ENCODE measurements around the gene SEPTIN10. TPM values are rescaled to one million over a fixed set of nuclear protein-coding genes. Genes with fewer than 3 reads are reported as not detected.

Gene SEPTIN10
- total RNA-seq, 4 donors from 2014 or later = 39.6 to 151 (median 106) TPM

DNA sequence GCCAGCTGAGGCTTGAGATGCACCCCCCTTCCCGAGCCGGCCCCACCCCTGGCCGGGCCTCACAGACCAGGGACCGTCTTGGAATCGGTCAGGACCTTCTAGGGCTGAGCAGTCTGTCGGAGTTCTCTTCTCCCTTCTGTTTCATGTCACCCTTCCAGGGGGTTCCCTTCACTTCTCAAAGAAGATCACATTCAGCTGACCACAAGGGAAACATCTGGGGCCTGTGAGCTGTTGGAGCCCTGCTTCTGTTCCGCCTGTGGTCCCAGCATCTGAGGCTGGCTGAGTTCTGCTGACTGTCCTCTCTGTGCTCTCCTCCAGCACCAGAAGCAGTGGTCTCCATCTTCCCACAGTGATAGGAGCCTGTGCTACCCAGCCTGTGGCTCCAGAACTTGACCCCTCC lies 106.5 kb downstream of the SEPTIN10 start:
- Histone ChIP-seq H3K4me3 (no peak overlapping the region), H3K4me1 (no peaks in the 10 kb centered on the region), H3K9me3 (no peaks in the 10 kb centered on the region), H3K27me3 (no peaks in the 10 kb centered on the region), H3K27ac (no peak overlapping the region), H3K36me3 (no peaks in the 10 kb centered on the region)
- no peak for DNase-seq
- WGBS, 2 donors (ENCODE audit: low coverage in 1 of 2) = 65% methylated on average over 4 of the region's 7 CpGs; no CpG with 5 or more reads in 1 of the 2 donors
- intact Hi-C loops (cut with DNase I; ENCODE audit: low total_unique reads) (no loop called here), in situ Hi-C loops (cut with MboI; ENCODE audit: low pct_ligation_motif_present in 1 of 4, low pct_unique_long_range_greater_than_20kb in 1 of 4, low sequenced_read_pairs in 3 of 4) (loop anchor here in 3 of 4 donors (10.0 kb wide), 1 partner anchor 382 kb away; the partner anchor contains the start of gene SH3RF3 (in 3 of the 3))
- TF ChIP-seq POLR2A (IDR thresholded peaks at IDR 0.05) = no peak
- TF ChIP-seq, protein P1, sequence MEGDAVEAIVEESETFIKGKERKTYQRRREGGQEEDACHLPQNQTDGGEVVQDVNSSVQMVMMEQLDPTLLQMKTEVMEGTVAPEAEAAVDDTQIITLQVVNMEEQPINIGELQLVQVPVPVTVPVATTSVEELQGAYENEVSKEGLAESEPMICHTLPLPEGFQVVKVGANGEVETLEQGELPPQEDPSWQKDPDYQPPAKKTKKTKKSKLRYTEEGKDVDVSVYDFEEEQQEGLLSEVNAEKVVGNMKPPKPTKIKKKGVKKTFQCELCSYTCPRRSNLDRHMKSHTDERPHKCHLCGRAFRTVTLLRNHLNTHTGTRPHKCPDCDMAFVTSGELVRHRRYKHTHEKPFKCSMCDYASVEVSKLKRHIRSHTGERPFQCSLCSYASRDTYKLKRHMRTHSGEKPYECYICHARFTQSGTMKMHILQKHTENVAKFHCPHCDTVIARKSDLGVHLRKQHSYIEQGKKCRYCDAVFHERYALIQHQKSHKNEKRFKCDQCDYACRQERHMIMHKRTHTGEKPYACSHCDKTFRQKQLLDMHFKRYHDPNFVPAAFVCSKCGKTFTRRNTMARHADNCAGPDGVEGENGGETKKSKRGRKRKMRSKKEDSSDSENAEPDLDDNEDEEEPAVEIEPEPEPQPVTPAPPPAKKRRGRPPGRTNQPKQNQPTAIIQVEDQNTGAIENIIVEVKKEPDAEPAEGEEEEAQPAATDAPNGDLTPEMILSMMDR (IDR thresholded peaks at IDR 0.05) = no peak
- TF ChIP-seq EP300 (IDR thresholded peaks at IDR 0.05; ENCODE audit: low read depth) = no peak
- TF ChIP-seq POLR2AphosphoS5 (IDR thresholded peaks at IDR 0.05) = no peak

DNA sequence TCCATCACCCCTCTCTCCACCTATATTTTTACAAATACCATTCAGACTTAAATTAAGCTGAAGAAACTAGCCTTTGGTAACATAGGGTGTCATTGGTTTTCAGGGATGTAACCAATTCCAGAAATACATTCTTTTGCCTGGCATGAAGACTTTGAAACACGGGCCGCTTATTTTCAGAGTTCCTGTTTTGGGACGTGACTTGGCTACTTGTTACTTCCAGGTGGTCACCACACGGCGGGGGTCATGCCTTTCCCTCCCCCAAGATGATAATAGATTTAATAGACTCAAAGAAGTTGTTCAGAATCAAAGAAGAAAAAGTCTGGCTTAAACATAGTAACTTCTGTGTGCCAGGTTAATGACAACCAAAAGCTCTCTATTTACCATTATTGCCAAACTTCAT lies 110.6 kb downstream of the SEPTIN10 start:
- Histone ChIP-seq H3K4me1 (peaks cover 0 to 20% (median 12%) of the 10 kb centered on the region in 4 donors), H3K36me3 (no peaks in the 10 kb centered on the region), H3K9me3 (no peaks in the 10 kb centered on the region), H3K4me3 (no peak overlapping the region), H3K27me3 (no peaks in the 10 kb centered on the region), H3K27ac (no peak overlapping the region)
- TF ChIP-seq EP300 (IDR thresholded peaks at IDR 0.05; ENCODE audit: low read depth) (no peak), POLR2A (IDR thresholded peaks at IDR 0.05) (no peak)
- TF ChIP-seq, protein P1 (IDR thresholded peaks at IDR 0.05) = no peak
- in situ Hi-C loops (cut with MboI; ENCODE audit: low pct_ligation_motif_present in 1 of 4, low pct_unique_long_range_greater_than_20kb in 1 of 4, low sequenced_read_pairs in 3 of 4) = loop anchor here in 3 of 4 donors (10.0 kb wide), 1 partner anchor 378 kb away; the partner anchor contains the start of gene SH3RF3 (in 3 of the 3)
- DNase-seq = no peak
- WGBS, 2 donors (ENCODE audit: low coverage in 1 of 2) = 68 to 70% methylated on average over 5 of the region's 5 CpGs
- intact Hi-C loops (cut with DNase I; ENCODE audit: low total_unique reads) = no loop called here

DNA sequence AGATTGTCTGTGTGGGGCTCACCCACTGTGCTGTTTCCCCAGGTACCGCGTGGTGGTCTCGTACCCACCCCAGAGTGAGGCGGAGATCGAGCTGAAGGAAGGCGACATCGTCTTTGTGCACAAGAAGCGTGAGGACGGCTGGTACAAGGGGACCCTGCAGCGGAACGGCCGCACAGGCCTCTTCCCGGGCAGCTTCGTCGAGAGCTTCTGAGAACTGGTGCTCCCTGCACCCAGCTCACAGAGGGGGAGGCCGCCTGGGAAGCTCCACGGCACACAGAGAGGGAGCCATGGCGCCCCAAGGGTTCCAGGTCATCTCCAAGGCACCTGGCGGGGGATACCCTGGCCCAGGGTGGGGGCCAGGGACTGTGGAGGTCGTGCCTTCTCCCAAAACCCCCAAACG lies 112.3 kb downstream of the SEPTIN10 start:
- TF ChIP-seq POLR2A (IDR thresholded peaks at IDR 0.05) = no peak
- TF ChIP-seq, protein P1 (IDR thresholded peaks at IDR 0.05) = no peak
- no peak for TF ChIP-seq EP300 (IDR thresholded peaks at IDR 0.05; ENCODE audit: low read depth)
- no peak for TF ChIP-seq POLR2AphosphoS5 (IDR thresholded peaks at IDR 0.05)
- Histone ChIP-seq H3K9me3 (no peaks in the 10 kb centered on the region), H3K27me3 (no peaks in the 10 kb centered on the region), H3K4me1 (peaks cover 6 to 25% (median 15%) of the 10 kb centered on the region in 4 donors), H3K27ac (no peak overlapping the region), H3K36me3 (no peaks in the 10 kb centered on the region), H3K4me3 (no peak overlapping the region)
- no peak for DNase-seq
- in situ Hi-C loops (cut with MboI; ENCODE audit: low pct_ligation_motif_present in 1 of 4, low pct_unique_long_range_greater_than_20kb in 1 of 4, low sequenced_read_pairs in 3 of 4) (loop anchor here in 3 of 4 donors (10.0 kb wide), 1 partner anchor 377 kb away; the partner anchor contains the start of gene SH3RF3 (in 3 of the 3)), intact Hi-C loops (cut with DNase I; ENCODE audit: low total_unique reads) (no loop called here)
- WGBS, 2 donors (ENCODE audit: low coverage in 1 of 2) = 90% methylated on average over 18 of the region's 21 CpGs; no CpG with 5 or more reads in 1 of the 2 donors

DNA sequence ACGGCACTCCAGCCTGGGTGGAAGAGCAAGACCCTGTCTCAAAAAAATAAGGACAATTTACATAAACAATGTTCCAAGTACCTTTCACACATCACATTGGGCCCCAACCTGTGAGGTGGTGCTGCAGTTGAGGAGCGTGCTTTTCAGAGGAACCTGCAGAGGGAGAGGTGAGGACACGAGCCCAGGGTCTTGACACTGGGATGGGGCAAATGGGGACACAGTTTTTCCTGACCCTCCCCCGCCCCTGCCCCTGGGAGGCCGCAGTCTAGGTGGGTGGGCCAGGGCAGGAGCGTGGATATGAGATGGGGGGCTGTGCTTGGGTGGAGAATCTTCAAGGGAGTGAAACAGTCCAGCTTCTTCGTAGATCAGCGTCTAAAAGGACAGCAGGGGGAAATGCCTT lies 112.9 kb downstream of the SEPTIN10 start:
- no peak for DNase-seq
- H3K27ac ChIP-seq = no peak overlapping the region
- intact Hi-C loops (cut with DNase I; ENCODE audit: low total_unique reads) (no loop called here), in situ Hi-C loops (cut with MboI; ENCODE audit: low pct_ligation_motif_present in 1 of 4, low pct_unique_long_range_greater_than_20kb in 1 of 4, low sequenced_read_pairs in 3 of 4) (loop anchor here in 3 of 4 donors (10.0 kb wide), 1 partner anchor 376 kb away; the partner anchor contains the start of gene SH3RF3 (in 3 of the 3))
- H3K4me1 ChIP-seq = peaks cover 6 to 25% (median 15%) of the 10 kb centered on the region in 4 donors
- H3K27me3 ChIP-seq = no peaks in the 10 kb centered on the region
- 87 to 100% methylated on average over 2 to 8 of the region's 8 CpGs for WGBS, 2 donors (ENCODE audit: low coverage in 1 of 2)
- H3K9me3 ChIP-seq = no peaks in the 10 kb centered on the region
- no peak for TF ChIP-seq POLR2A (IDR thresholded peaks at IDR 0.05)
- no peak for TF ChIP-seq POLR2AphosphoS5 (IDR thresholded peaks at IDR 0.05)
- TF ChIP-seq EP300 (IDR thresholded peaks at IDR 0.05; ENCODE audit: low read depth) = no peak
- TF ChIP-seq, protein P1 (IDR thresholded peaks at IDR 0.05) = no peak
- no peak overlapping the region for H3K4me3 ChIP-seq
- no peaks in the 10 kb centered on the region for H3K36me3 ChIP-seq
